Stimulated activated CD4-positive, alpha-beta T cell treated with anti-CD3 and anti-CD28 coated beads, Interleukin-4, amount 100 ng/mL, for 4 hours (primary cell): ENCODE results near the gene FRMPD2.
"Not testable (repeated sequence)": the region's sequence is repeated elsewhere in the genome, so short reads cannot be mapped to it uniquely, and the experiment has no call there.

ENCODE experiments used
- DNase-seq, 2 experiments: peaks; one replicate each; pipeline ENCODE4 v3.0.0-alpha.2; 2020

The FRMPD2 gene

DNA sequence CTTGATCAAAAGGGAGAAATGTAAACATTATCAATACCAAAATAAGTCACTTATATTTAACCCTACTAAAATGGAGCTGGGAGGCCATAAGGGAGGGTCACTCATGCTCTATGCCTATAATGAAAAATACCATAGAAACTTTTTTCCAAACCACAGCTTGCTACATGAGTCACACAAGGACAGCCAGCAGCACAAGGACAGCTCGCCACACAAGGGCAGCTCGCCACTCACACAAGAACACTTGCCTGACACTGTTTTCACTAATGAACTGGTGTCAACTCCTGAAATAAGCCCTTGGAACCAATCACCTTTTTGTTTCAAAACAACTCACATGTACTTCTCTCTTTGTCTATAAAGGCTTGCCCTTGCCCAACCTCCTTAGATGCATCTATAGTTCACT lies 43.3 kb downstream of the FRMPD2 start:
- DNase-seq: no peak

- no peak for DNase-seq
These were observed 47.3 kb downstream of the FRMPD2 start for GRCh38 chr10:48227213-48227612.

GRCh38 chr10:48224979-48225560 lies 49.4 kb downstream of the FRMPD2 start:
- no peak for DNase-seq

DNA sequence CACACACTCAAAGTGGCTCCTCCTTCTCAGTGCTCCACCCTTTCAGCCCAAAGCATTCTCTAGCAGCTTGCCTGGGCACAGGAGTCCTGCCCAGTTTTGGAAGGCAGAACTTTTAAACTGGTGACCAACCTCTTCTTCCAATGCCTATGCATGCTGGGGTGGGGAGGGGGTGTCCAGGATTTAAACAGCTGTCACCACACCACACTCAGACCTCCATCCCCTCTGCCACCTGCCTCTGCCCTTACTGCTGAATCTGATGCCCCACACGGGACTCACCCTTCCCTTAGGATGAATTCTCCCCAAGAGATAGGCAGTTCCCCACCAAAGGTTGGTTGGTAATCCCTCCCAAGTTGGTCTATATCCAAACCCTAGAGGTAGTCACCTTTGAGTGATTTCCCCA lies 50.2 kb downstream of the FRMPD2 start:
- no peak for DNase-seq

GRCh38 chr10:48221814-48222213 lies 52.7 kb downstream of the FRMPD2 start:
- DNase-seq: no peak

DNA sequence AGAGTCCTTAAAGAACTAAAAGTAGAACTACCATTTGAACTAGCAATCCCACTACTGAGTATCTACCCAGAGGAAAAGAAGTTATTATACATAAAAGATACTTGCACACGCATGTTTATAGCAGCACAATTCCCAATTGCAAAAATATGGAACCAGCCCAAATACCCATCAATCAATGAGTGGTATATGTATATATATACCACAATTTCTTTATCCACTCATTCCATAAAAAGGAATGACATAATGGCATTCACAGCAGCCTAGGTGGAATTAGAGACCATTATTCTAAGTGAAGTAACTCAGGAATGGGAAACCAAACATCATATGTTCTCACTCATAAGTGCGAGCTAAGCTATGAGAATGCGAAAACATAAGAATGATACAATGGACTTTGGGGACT lies 53.5 kb downstream of the FRMPD2 start:
- DNase-seq: not testable (repeated sequence)

- DNase-seq: no peak
These were observed 55.3 kb downstream of the FRMPD2 start for GRCh38 chr10:48219194-48219593.

DNA sequence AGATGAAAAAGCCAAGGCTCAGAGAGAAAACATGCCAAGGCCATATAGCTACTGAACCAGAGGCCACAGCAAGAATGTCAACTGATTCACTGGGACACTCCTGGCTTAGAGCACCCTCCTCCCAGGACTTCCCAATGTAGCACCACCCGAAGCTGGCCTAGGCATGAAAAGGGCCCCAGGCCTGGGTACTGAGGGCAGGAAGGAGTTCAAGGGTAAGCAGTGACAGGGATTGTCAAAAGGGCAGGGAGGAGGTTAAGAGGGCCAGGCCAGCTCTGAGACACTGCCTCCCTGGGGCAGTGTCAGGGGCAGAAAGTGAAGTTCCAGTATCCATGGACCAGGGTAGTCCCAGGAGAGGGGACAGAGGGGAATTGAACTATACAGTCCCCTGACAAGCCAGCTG lies 57.8 kb downstream of the FRMPD2 start:
- DNase-seq: no peak

- DNase-seq: no peak
These were observed 58.3 kb downstream of the FRMPD2 start for GRCh38 chr10:48216204-48216505.

DNA sequence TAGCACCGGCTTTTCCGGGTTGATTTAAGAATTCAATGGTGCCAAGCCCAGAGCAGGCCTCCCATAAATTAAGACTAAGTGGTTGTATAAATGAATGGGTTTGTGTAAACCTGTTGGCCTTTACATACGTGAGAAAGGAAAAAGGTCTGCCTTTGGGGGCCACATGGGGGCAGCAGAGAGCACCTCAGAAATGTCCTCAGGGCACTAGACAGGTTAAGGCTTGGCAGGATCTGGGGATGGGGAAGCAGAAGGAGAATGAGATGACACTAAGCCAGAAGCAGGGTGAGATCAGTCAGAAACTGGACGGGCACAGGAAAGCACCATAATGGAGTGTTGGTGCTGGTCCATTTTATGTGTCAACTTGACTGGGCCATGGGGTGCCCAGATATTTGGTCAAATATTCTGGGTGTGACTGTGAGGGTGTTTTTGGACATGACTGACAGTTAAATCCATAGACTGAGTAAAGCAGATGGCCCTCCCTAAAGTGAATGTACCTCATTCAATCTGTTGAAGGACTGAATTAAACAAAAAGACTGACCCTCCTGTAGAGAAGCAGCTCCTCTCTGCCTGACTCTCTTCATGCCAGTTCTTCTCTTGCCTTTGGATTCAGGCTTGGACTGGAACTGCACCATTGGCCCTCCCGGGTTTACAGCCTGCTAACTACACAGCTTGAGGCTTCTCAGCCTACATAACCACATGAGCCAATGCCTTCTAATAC lies 58.9 kb downstream of the FRMPD2 start:
- DNase-seq: peak in 1 of 2 experiments; percentile 26

GRCh38 chr10:48214716-48215485 lies 59.6 kb downstream of the FRMPD2 start:
- no peak for DNase-seq

DNA sequence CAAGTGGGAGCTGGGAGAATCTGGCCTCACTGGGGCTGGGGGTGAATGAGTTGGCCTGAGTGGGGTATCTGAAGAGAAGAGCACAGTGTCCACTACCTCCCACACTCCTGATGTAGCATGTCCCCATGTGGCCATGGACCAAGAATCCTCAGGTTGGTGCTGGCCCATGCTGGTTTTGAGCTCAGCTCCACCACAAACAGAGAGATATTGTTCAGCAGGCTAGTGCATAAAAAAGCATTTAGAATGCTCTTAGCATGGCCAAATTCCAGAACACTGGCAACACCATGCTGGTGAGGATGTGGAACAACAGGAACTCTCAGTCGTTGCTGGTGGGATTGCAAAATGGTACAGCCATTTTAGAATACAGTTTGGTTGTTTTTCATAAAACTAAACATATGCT lies 61.4 kb downstream of the FRMPD2 start:
- DNase-seq: no peak

GRCh38 chr10:48211777-48212176 lies 62.7 kb downstream of the FRMPD2 start:
- no peak for DNase-seq

DNA sequence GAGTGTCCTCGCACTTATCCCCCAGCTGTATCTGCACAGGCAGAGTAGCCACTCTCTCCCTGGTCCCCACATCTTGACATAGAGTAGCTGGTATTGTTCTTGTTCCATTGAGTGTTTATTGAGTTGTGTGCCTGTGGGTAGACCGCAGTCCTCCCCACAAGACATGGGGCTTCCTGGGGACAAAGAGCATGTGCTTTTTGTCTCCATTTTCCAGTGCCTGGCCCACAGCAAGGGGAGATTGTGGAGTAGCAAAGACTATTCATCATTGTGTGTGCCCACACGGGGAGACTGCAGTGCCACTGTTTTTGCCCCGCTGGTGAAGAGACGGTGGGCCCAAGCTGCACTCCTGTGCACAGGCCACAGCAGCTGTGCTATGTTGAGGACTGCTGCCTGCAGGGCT lies 63.5 kb downstream of the FRMPD2 start:
- no peak for DNase-seq

- no peak for DNase-seq
These were observed 64.1 kb downstream of the FRMPD2 start for GRCh38 chr10:48210391-48210790.

DNA sequence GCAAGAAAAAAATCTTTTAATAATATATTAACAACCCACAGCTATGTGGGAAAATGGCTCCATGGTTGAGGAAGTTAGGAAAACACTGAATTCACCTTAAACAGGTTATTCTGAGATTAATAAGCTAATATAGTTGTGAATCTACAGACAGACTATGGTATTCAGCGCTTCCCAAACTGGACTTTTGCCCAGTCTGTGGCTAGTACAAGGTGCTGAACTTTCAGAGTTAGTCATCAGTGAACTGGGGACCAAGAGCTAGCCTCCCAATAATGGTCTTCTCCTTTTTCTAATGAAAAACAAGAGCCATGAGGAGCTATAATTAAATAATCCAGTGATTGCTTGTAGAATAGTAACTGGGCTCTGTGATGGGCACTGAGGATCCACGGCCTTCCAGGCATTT lies 65.3 kb downstream of the FRMPD2 start:
- DNase-seq: no peak

DNA sequence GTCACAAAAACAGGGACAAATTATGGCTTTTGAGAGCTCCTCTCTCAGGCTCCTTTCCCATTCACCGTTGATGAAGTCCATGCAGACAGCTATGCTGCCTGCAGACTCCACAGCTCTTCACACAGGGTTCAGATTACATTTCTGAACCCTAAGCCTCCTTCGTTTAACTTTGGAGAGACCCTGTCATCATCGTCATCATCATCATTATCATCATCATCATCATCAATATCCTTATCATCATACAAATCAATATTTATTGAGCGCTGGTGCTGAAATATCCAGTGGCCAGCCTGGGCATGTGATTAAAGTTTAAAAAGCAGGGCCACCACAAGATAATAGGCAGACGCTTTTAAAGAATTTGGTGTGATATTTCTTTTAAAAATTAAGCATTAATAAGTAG lies 66.6 kb downstream of the FRMPD2 start:
- DNase-seq: no peak

- DNase-seq: no peak
These were observed 67.8 kb downstream of the FRMPD2 start for GRCh38 chr10:48206482-48207250.

- DNase-seq: no peak
These were observed 68.6 kb downstream of the FRMPD2 start for GRCh38 chr10:48205918-48206317.

DNA sequence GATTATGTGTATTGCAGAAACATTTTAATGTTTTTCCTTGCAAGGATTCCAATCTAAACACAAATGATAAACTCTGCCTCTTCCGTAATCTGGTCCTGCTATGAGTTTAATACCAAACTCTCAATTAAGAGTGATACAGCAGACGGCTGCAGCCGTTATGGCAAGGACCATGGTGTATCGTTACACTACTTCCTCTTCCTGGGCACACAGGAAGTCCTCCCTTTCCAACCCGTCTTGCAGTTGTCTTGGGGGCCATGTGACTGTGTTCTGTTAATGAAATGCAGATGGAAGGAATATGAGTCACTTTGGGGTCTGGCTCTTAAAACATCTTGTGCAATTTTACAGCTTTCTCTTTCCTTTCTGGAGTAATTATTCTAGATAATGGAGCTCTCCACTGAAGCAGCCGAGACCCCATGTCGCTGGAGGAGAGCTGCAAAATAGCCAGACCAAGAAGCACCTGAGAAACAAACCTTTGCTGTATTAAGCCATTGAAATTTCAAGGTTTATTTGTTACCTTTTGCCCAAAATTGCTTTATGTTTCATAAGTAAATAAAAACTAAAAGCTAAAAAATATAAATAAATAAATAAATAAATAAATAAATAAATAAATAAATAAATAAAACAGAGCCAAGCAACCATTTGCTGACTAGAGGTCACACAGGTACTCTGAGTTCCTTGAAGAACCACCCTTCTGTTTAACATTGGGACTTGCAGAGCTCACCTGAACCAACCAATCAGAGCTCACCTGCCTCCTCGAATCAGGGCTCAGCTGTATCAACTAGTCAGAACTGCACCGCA lies 74.7 kb downstream of the FRMPD2 start:
- no peak for DNase-seq

GRCh38 chr10:48197236-48197899 lies 77.1 kb downstream of the FRMPD2 start:
- DNase-seq: no peak

GRCh38 chr10:48195803-48196202 lies 78.7 kb downstream of the FRMPD2 start:
- DNase-seq: no peak
